Glutamatergic neuron (in vitro differentiated cells): ENCODE results near the gene FSCN2. TPM values are rescaled to one million over a fixed set of nuclear protein-coding genes. Genes with fewer than 3 reads are reported as not detected.

Experiments used
- DNase-seq: peaks from one replicate; pipeline ENCODE4 v3.0.0; 2022
- H3K27ac Mint-ChIP-seq: one replicate; pipeline ENCODE4 v1.8.0; 2020; ENCODE audit warnings: mild to moderate bottlenecking, mixed read lengths, inconsistent platforms; ENCODE audit not compliant: unreplicated experiment
- H3K27me3 Mint-ChIP-seq: one replicate; pipeline ENCODE4 v1.8.0; 2020; ENCODE audit warnings: mild to moderate bottlenecking, moderate library complexity, mixed read lengths, inconsistent platforms; ENCODE audit not compliant: unreplicated experiment
- H3K36me3 Mint-ChIP-seq: one replicate; pipeline ENCODE4 v1.8.0; 2020; ENCODE audit warnings: mild to moderate bottlenecking, mixed read lengths, inconsistent platforms; ENCODE audit not compliant: unreplicated experiment
- H3K4me1 Mint-ChIP-seq: one replicate; pipeline ENCODE4 v1.8.0; 2020; ENCODE audit warnings: mild to moderate bottlenecking, low read depth, mixed read lengths, inconsistent platforms; ENCODE audit not compliant: unreplicated experiment
- H3K4me3 Mint-ChIP-seq: one replicate; pipeline ENCODE4 v1.8.0; 2020; ENCODE audit warnings: mild to moderate bottlenecking, mixed read lengths, inconsistent platforms; ENCODE audit not compliant: unreplicated experiment
- H3K9me3 Mint-ChIP-seq: one replicate; pipeline ENCODE4 v1.8.0; 2020; ENCODE audit warnings: mild to moderate bottlenecking, moderate library complexity, mixed read lengths, inconsistent platforms; ENCODE audit not compliant: unreplicated experiment
- total RNA-seq: library from RNA; stranded (reverse); fragmentation: NEBNext Ultra II Directional; extraction: Animal tissue kit (Norgen Biotek cat#: 25700); gene quantifications from one replicate; pipeline ENCODE4 v1.2.1, GENCODE V29; 2021; ENCODE audit not compliant: unreplicated experiment
- TF ChIP-seq, protein P1 (sequence below): fragments of 200-600 bp; sonication (generic); IDR thresholded peaks from one replicate; pipeline ENCODE4 v1.5.0; 2021; ENCODE audit not compliant: partially characterized antibody, unreplicated experiment

The FSCN2 gene
- total RNA-seq, 1 donor from 2014 or later = 6.1 TPM

DNA sequence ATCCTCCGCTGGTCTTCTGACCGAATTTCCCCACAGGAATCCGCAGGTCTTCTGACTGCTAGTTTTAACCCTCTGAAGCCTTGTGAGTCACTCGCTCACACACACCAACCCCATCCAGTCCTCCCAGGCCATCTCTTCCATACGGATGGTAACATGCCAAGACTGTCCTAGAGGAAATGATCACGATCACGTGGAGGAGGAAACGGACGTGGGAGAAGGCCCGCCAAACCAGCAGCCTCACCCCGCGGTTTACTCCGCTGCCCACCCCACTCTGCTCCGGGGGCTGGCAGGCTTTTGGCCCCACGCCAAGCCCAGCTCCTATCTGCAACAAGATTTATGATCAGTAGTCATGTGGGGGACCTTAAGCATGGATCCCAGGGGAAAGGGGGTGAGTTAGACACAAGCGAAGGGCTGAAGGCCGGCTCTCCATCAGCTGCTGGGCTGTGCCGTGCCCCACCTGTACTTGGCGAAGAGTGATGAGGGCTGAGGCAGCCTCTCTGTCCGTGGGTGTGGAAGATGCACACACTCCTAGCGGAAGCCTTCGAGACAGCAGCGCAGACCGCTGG is 25.5 kb downstream of the FSCN2 start:
- Mint-ChIP-seq H3K4me1 (peaks cover 11% of the 10 kb centered on the region), H3K27ac (peak overlapping the region; percentile 22), H3K9me3 (peaks cover 17% of the 10 kb centered on the region), H3K27me3 (peaks cover 18% of the 10 kb centered on the region), H3K4me3 (peak overlapping the region; percentile 83), H3K36me3 (peaks cover 4% of the 10 kb centered on the region)
- TF ChIP-seq, protein P1, sequence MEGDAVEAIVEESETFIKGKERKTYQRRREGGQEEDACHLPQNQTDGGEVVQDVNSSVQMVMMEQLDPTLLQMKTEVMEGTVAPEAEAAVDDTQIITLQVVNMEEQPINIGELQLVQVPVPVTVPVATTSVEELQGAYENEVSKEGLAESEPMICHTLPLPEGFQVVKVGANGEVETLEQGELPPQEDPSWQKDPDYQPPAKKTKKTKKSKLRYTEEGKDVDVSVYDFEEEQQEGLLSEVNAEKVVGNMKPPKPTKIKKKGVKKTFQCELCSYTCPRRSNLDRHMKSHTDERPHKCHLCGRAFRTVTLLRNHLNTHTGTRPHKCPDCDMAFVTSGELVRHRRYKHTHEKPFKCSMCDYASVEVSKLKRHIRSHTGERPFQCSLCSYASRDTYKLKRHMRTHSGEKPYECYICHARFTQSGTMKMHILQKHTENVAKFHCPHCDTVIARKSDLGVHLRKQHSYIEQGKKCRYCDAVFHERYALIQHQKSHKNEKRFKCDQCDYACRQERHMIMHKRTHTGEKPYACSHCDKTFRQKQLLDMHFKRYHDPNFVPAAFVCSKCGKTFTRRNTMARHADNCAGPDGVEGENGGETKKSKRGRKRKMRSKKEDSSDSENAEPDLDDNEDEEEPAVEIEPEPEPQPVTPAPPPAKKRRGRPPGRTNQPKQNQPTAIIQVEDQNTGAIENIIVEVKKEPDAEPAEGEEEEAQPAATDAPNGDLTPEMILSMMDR = no peak
- peak; percentile 20 for DNase-seq

DNA sequence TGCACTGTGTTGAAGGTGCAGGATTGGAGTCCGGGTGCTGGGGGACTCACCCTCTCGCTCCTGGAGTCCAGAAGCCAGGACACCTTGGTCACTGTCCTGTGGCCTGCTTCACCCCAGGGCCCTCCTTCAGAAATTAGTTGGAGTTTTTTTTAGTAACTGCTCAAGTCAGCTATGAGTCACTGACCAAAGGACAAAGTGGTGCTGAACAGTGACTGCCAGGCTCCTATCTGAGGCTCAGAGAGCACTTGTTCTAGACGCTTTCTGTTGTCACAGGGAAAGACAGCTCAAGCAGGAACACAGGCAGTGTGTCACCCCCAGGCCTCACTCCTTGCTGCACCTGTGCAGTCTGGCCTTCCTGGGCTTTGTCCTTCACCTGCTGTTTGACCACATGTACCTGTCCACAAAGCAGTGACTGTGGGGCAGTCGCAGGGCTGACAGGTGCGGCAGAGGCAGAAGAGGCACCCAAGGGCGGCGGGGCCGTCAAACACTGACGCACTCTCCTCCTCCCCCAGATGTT is 28.1 kb downstream of the FSCN2 start:
- Mint-ChIP-seq H3K27me3 (peaks cover 14% of the 10 kb centered on the region), H3K9me3 (peaks cover 12% of the 10 kb centered on the region), H3K4me1 (peaks cover 10% of the 10 kb centered on the region), H3K27ac (no peak overlapping the region), H3K36me3 (peaks cover 4% of the 10 kb centered on the region), H3K4me3 (no peak overlapping the region)
- DNase-seq = no peak
- TF ChIP-seq, protein P1 = no peak

DNA sequence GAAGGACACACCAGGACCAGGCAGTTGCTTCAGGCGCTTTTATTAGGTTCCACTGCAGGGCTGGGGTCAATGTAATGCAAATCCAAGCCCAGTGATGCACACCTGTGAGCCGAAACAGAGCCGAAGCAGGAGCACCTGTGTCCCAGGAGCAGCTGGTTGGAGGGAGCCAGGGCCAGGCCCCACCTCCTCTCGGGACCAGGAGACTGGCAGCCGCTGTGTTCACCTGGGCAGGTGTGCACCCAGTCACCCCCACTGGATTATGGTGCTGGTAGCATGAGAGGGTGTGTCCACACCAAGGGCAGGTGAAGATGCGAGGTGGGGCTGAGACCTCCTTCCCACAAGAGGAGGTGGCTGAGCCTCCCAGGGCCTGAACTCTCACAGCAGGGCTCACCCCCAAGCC is 28.7 kb downstream of the FSCN2 start:
- peaks cover 9% of the 10 kb centered on the region for H3K9me3 Mint-ChIP-seq
- TF ChIP-seq, protein P1 = no peak
- H3K27me3 Mint-ChIP-seq = peaks cover 11% of the 10 kb centered on the region
- no peak overlapping the region for H3K27ac Mint-ChIP-seq
- H3K4me3 Mint-ChIP-seq = no peak overlapping the region
- no peak for DNase-seq
- H3K36me3 Mint-ChIP-seq = peaks cover 4% of the 10 kb centered on the region
- H3K4me1 Mint-ChIP-seq = peaks cover 9% of the 10 kb centered on the region

DNA sequence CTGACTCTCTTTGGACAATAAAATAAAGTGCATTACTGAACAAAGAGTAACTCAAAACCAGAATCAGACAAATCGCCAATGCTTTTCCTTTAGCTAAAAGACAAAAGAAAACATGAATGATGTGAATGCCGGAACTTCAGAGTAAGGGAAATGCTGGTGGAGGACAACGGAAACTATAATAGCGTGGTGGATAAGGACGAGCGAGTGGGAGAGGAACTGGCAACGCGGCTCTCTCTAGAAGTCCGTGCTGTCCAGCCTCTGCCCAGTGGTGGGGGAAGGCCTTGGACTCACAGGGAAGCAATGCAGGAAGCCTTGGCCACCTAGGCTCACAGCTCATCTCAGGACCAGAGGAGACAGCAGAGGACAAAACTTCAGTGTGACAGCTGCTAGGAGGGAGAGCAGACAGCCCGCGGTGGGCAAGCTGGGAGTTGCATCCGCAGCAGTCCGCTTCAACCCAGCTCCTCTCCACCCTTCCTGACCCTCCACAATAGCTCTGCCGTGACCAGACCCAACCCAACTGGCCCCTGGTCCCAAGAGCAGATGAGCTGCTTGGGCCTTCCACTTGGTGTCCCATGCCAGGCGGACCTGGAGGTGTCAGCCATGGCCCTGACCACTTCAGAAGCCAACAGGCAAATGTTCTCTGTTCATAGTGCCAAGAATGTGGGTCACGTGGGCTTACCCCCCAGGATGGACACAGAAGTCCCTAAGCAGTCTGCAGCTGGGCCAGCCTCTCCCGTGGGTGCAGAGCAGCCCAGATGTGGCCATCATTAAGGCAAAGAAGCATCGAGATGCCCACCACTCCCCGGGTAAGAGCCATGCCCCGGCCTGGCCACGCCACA is 29.3 kb downstream of the FSCN2 start:
- H3K9me3 Mint-ChIP-seq = peaks cover 9% of the 10 kb centered on the region
- H3K27ac Mint-ChIP-seq = peak overlapping the region; percentile 46
- peaks cover 4% of the 10 kb centered on the region for H3K36me3 Mint-ChIP-seq
- DNase-seq = no peak
- peaks cover 11% of the 10 kb centered on the region for H3K27me3 Mint-ChIP-seq
- H3K4me3 Mint-ChIP-seq = no peak overlapping the region
- TF ChIP-seq, protein P1 = no peak
- H3K4me1 Mint-ChIP-seq = peaks cover 9% of the 10 kb centered on the region

DNA sequence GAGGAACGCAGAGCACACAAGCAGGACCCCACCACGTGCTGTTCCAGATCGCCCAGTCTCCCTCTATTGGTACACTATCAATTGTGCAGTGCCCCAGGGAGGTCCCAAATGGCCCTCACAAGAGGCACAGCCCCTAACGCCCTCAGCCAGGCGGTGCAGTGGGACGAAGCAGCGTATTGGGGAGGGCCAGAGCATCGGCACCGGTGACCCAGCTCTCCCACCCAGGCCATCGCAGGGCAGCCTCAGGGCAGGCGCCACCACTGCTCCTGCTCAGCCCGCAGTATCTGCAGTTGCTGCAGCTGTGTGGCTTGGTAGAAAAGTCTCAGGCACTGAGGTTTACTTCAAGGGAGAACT is 29.9 kb downstream of the FSCN2 start:
- Mint-ChIP-seq H3K4me3 (no peak overlapping the region), H3K27me3 (peaks cover 11% of the 10 kb centered on the region), H3K36me3 (peaks cover 4% of the 10 kb centered on the region), H3K27ac (no peak overlapping the region), H3K9me3 (peaks cover 9% of the 10 kb centered on the region), H3K4me1 (peaks cover 9% of the 10 kb centered on the region)
- DNase-seq = no peak
- TF ChIP-seq, protein P1 = no peak
